ENCODE measurements around the gene MAP3K20.
"Not testable (repeated sequence)": the region's sequence is repeated elsewhere in the genome, so short reads cannot be mapped to it uniquely, and the experiment has no call there.

- not testable (repeated sequence) for TF ChIP-seq CTCF (conservative IDR thresholded peaks at IDR 0.05 in 1 of 2, IDR thresholded peaks at IDR 0.05 in 1 of 2; ENCODE audit: extremely low read depth in 1 of 2, insufficient read depth in 1 of 2, low read depth in 1 of 2, low read length in 2 of 2); EZH2 (IDR thresholded peaks at IDR 0.05; ENCODE audit: borderline replicate concordance, low read length)
Measured at GRCh38 chr2:173262356-173262755, 186.7 kb downstream of the MAP3K20 start.
